Chondrocyte (in vitro differentiated cells): ENCODE results near the gene RBMX. TPM values are rescaled to one million over a fixed set of nuclear protein-coding genes. Genes with fewer than 3 reads are reported as not detected.
"Not testable (repeated sequence)": the region's sequence is repeated elsewhere in the genome, so short reads cannot be mapped to it uniquely, and the experiment has no call there.

ENCODE experiments used
- DNase-seq: peaks from one replicate; pipeline ENCODE4 v3.0.0; 2021; ENCODE audit warnings: mixed read lengths, low spot score
- H3K27ac Mint-ChIP-seq: one replicate; pipeline ENCODE4 v1.8.0; 2021; ENCODE audit warnings: mild to moderate bottlenecking, moderate library complexity, mixed read lengths; ENCODE audit not compliant: unreplicated experiment
- H3K27me3 Mint-ChIP-seq: 2 replicates; pipeline ENCODE4 v1.8.0; 2021; ENCODE audit warnings: low read depth, mixed read lengths
- H3K36me3 Mint-ChIP-seq: 2 replicates; pipeline ENCODE4 v1.8.0; 2021; ENCODE audit warnings: low read depth, mixed read lengths
- H3K4me1 Mint-ChIP-seq: 2 replicates; pipeline ENCODE4 v1.8.0; 2021; ENCODE audit warnings: low read depth, mild to moderate bottlenecking, mixed read lengths
- H3K4me3 Mint-ChIP-seq: one replicate; pipeline ENCODE4 v1.8.0; 2021; ENCODE audit warnings: mild to moderate bottlenecking, moderate library complexity, mixed read lengths; ENCODE audit not compliant: unreplicated experiment
- H3K9me3 Mint-ChIP-seq: 2 replicates; pipeline ENCODE4 v1.8.0; 2021; ENCODE audit warnings: low read depth, mixed read lengths
- CTCF ChIP-seq: fragments of 200-600 bp; sonication (generic); IDR thresholded peaks from 2 replicates; pipeline ENCODE4 v1.5.0; 2021; ENCODE audit warnings: antibody characterized with exemption, mild to moderate bottlenecking, moderate library complexity
- long read RNA-seq: library from polyadenylated mRNA; stranded (forward); transcript quantifications from one replicate; pipeline ENCODE4 v2.0.0, GENCODE V29; 2021
- total RNA-seq: library from RNA; stranded (reverse); gene quantifications from 3 replicates; pipeline ENCODE4 v1.2.1, GENCODE V29; 2021

RBMX gene
- 111 to 145 TPM (median 122 TPM) in 3 replicates for total RNA-seq
- long read RNA-seq, transcript RBMX-201 (9 exons, 2,012 nt), result major isoform, 79 of 184 reads
- long read RNA-seq, partial matches to known transcripts, result 8 of 184 reads
- long read RNA-seq, other reads (novel, unspliced or antisense), result 92 of 184 reads

GRCh38 chrX:136880452-136881013 lies at the start of gene RBMX:
Gene RBMX, minus strand, starts transcription at chrX:136880725. Its CDS starts 1,298 bp downstream, at chrX:136879427.
- peak; percentile 92 for DNase-seq
- Mint-ChIP-seq H3K4me3 (peak within 1 kb of the TSS; percentile 90), H3K9me3 (no peaks in the 10 kb centered on the region), H3K4me1 (peaks cover 17% of the 10 kb centered on the region), H3K27me3 (no peaks in the 10 kb centered on the region), H3K27ac (peak within 1 kb of the TSS; percentile 94), H3K36me3 (peaks cover 5% of the 10 kb centered on the region)
- no peak for TF ChIP-seq CTCF

DNA sequence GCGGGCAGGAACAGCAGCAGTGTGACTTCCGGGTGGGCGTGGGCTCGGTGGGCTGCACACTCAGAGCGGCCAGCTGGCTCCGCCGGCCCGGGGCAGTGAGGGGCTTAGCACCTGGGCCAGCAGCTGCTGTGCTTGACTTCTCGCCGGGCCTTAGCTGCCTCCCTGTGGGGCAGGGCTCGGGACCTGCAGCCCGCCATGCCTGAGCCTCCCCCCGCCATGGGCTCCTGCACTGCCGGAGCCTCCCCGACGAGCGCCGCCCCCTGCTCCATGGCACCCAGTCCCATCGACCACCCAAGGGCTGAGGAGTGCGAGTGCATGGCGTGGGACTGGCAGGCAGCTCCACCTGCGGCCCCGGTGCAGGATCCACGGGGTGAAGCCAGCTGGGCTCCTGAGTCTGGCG lies 40.9 kb upstream of the RBMX start:
- not testable (repeated sequence) for H3K9me3 Mint-ChIP-seq, H3K36me3 Mint-ChIP-seq, H3K4me3 Mint-ChIP-seq, H3K27ac Mint-ChIP-seq, H3K27me3 Mint-ChIP-seq, H3K4me1 Mint-ChIP-seq
- DNase-seq, result peak; percentile 74

DNA sequence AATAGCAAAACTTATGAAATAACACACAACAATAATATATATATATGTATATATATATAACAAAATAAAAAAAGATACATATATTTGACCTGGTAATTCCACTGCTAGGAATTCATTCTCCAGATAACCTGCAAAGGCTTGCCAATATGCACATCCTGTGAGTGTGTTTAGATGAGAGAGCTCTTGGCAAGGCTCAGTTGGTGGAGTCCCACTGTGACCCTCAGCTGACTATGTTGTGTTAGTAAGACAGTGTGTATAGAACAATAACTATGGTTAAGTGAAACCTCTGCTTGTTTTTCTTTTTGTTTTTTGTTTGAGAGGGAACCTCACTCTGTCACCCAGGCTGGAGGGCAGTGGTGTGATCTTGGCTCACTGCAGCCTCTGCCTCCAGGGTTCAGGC lies 39.5 kb upstream of the RBMX start:
- no peaks in the 10 kb centered on the region for H3K4me1 Mint-ChIP-seq
- H3K27ac Mint-ChIP-seq, result no peak overlapping the region
- H3K27me3 Mint-ChIP-seq, result no peaks in the 10 kb centered on the region
- peaks cover 3% of the 10 kb centered on the region for H3K9me3 Mint-ChIP-seq
- H3K4me3 Mint-ChIP-seq, result no peak overlapping the region
- DNase-seq, result no peak
- TF ChIP-seq CTCF, result no peak
- peaks cover 2% of the 10 kb centered on the region for H3K36me3 Mint-ChIP-seq

- no peaks in the 10 kb centered on the region for H3K9me3 Mint-ChIP-seq
- H3K36me3 Mint-ChIP-seq, result no peaks in the 10 kb centered on the region
- H3K4me1 Mint-ChIP-seq, result no peaks in the 10 kb centered on the region
- no peaks in the 10 kb centered on the region for H3K27me3 Mint-ChIP-seq
- TF ChIP-seq CTCF, result no peak
- no peak overlapping the region for H3K27ac Mint-ChIP-seq
- DNase-seq, result no peak
- no peak overlapping the region for H3K4me3 Mint-ChIP-seq
Observed at GRCh38 chrX:136916827-136917226, 36.3 kb upstream of the RBMX start.

DNA sequence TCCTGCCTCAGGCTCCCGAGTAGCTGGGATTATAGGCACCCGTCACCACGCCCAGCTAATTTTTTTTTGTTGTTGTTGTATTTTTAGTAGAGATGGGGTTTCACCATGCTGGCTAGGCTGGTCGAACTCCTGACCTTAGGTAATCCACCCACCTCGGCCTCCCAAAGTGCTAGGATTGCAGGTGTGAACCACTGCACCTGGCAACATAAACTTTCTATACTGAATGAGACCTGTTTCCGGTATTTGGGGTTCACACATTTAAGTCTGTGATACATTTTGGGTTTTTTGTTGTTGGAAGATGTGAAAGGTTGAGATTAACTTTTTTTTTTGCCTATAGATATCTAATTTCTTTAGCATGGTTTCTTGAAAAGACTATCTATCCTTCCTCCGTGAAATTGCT lies 31.1 kb upstream of the RBMX start:
- not testable (repeated sequence) for H3K9me3 Mint-ChIP-seq, DNase-seq, H3K27me3 Mint-ChIP-seq, H3K27ac Mint-ChIP-seq, H3K4me3 Mint-ChIP-seq, H3K4me1 Mint-ChIP-seq, H3K36me3 Mint-ChIP-seq

DNA sequence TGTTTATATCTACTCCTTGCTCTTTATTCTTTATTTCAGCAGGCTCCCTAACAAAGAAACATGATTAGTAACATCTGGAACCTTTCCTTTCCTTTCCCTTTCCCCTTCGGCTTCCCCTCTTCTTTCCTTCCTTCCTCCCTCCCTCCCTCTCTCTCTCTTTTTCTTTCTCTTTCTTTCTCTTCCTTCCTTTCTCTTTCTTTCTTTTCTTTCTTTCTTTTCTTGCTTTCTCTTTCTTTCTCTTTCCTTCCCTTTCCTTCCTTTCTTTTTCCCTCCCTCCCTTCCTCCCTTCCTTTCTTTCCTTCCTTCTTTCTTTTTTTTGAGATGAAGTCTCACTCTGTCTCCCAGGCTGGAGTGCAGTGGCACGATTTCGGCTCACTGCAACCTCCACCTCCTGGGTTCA lies 30.7 kb upstream of the RBMX start:
- no peaks in the 10 kb centered on the region for H3K36me3 Mint-ChIP-seq
- H3K4me3 Mint-ChIP-seq, result no peak overlapping the region
- no peak for TF ChIP-seq CTCF
- no peaks in the 10 kb centered on the region for H3K27me3 Mint-ChIP-seq
- peaks cover 3% of the 10 kb centered on the region for H3K9me3 Mint-ChIP-seq
- H3K4me1 Mint-ChIP-seq, result peaks cover 10% of the 10 kb centered on the region
- no peak for DNase-seq
- no peak overlapping the region for H3K27ac Mint-ChIP-seq
